GM19239 (cell line): ENCODE data around the gene TNIK.

Experiments used
- DNase-seq: peaks from one replicate; pipeline ENCODE4 v3.0.0; 2011; ENCODE audit warnings: low spot score; ENCODE audit not compliant: insufficient read length
- FAIRE-seq: peaks from 2 replicates; lab custom pipeline; 2011; peaks lifted over from hg19 to GRCh38; lab: Jason Lieb, UNC

Gene TNIK

DNA sequence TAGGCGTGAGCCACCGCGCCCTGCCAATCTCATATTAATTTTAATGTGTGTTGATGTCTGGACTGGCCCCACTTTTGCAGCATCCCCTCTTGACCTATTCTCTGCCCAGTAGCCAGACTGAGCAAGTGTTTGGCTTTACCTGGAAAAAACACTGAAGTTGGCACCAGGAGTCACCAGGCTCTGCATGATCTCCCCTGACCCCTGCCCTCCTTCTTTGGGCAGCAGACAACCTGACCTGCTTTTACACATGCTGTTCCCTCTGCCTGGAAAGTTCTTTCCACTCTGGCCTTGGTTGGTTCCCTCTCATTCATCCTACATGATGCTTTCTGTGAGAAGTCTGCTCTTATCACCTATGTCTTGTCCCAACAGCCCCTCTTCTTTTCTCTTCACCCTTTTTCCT is 365.8 kb downstream of the TNIK start:
- FAIRE-seq, result no peak

GRCh38 chr3:171093462-171093861 is 366.7 kb downstream of the TNIK start:
- no peak for FAIRE-seq
- DNase-seq, result no peak

More for the DNA sequence above, 365.8 kb downstream of the TNIK start:
- no peak for DNase-seq

- no peak for FAIRE-seq
- no peak for DNase-seq
Observed at GRCh38 chr3:171092467-171092911, 367.7 kb downstream of the TNIK start.

GRCh38 chr3:171090321-171090720 is 369.9 kb downstream of the TNIK start:
- FAIRE-seq, result no peak
- DNase-seq, result no peak

DNA sequence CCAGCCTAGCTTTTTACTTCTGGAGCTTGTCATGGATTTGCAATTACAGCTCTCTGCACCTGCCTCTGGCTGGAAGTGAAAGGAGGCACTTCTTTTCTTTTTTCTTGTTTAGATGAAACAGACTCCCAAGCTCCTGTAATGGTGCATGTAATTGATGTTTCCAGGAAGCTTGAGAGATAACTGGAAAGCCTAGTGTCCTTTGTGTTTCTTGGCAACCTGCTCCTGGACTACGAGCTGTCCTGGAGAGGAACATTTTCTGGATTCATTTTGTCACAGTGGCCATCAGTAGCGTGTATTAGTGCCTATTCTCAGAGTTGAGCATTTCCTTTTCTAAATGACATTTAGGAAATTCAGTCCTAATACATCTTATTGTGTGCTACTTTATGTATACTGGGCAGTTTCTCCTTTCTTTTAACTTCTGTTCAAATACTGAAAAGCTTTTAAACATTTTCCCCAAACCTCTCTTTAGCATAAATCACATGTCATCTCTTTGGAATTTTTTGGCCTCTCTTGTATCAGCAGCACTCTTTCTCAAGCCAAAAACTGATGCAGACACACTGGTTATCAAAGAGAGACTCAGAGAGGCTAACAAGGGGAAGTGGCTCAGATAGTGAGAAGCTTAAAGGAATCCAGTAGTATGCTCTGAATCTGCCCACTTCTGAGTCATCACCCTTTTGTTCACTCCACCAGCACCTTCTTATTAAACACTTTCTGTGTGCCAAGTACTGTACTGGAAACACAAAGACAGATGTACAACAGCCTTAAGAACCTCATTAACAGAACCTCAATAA is 371.0 kb downstream of the TNIK start:
- DNase-seq, result no peak
- FAIRE-seq, result no peak

GRCh38 chr3:171088496-171088895 is 371.7 kb downstream of the TNIK start:
- no peak for FAIRE-seq

GRCh38 chr3:171086914-171087313 is 373.3 kb downstream of the TNIK start:
- DNase-seq (no peak), FAIRE-seq (no peak)

More at GRCh38 chr3:171088496-171088895, 371.7 kb downstream of the TNIK start:
- DNase-seq, result no peak

- FAIRE-seq, result no peak
Observed at GRCh38 chr3:171077261-171077660, 382.9 kb downstream of the TNIK start.

DNA sequence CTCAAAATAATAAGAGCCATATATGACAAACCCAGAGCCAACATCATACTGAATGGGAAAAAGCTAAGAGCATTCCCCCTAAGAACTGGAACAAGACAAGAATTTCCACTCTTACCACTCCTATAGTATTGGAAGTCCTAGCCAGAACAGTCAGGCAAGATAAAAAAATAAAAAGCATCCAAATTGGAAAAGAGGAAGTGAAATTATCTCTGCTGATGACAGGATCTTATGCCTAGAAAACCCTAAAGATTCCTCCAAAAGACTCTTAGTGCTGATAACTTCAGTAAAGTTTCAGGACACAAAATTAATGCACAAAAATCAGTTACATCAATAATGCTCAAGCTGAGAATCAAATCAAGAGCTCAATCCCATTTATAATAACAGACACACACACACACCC is 387.8 kb downstream of the TNIK start:
- DNase-seq, result no peak
- FAIRE-seq, result no peak

More at GRCh38 chr3:171077261-171077660, 382.9 kb downstream of the TNIK start:
- DNase-seq, result no peak

GRCh38 chr3:171068658-171069057 is 391.5 kb downstream of the TNIK start:
- no peak for FAIRE-seq
- no peak for DNase-seq

DNA sequence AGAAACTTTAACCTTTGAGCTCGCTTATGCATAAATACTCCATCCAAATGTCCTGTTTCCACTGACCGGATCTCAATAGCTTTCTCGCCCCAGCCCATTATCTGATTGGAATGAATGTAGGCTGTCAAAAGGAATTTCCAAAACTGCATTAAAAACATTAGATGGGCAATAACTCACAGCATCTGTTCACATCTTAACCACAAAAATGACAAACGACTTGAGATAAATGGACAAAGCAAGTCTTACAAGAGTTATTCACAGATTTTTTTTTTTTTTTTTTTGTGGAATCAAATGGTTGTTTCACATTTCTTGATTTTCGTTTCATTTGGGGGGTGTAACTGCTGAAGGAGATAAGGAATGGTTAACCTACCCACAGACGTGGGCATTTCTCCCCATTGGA is 394.0 kb downstream of the TNIK start:
- FAIRE-seq (no peak), DNase-seq (no peak)

- no peak for FAIRE-seq
- DNase-seq, result no peak
Observed at GRCh38 chr3:171065732-171066131, 394.5 kb downstream of the TNIK start.

DNA sequence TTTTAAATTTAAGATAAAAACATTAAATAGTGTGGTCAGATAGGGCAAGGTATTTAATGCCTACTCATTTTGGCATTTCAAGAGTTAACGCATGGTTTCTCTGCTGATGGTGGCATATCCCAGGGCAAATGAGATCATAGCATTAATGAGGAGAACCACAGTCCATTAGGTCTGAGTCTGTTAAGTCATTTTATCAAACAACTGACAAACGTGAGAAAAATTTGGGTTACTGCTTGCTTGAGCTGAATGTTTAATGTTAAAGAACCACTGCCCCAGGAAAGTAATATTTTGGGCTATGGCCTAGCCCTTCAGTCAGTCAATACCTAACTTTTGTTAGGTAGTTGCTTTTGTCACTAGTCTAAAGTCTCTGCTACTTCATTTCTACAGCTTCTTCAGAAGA is 395.7 kb downstream of the TNIK start:
- DNase-seq, result no peak
- no peak for FAIRE-seq

DNA sequence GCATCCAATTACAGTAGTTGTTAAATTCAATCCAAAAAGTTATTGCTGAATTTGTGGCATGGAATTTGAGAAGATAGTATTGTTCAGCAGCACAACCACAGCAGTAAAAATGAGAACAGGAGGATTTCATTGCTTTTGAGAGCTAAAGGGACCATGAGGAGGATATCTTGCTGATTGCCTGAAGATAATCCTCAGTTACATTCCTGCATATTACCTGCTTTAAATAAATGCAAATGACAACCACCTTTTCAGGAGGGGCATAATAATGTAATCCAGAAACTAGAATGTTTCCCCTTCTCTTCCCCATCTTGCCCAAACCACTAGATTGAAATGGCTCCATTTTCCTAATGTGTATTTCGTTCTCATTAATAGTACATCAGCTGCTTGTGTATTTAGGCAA is 398.5 kb downstream of the TNIK start:
- FAIRE-seq, result peak; percentile 4

DNA sequence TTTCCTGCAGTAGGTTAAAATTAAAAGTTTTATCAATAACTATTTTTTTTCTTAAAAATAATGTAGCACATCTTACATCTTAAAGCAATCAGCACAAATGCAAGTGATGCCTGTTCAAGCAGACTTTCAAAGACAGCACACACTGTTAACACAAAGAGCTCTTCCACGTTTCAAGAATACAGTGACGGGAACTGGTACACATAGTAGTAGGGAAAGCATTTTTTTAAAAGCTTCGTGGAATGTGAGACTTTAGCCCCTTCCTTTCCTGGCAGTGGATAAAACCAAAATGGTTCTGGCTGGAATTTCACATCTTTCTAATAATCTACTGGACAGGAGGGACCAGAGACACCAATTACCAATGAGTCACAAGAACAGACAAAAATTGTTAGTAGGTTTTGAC is 400.2 kb downstream of the TNIK start:
- DNase-seq (no peak), FAIRE-seq (no peak)

More for the DNA sequence above, 398.5 kb downstream of the TNIK start:
- DNase-seq, result no peak

DNA sequence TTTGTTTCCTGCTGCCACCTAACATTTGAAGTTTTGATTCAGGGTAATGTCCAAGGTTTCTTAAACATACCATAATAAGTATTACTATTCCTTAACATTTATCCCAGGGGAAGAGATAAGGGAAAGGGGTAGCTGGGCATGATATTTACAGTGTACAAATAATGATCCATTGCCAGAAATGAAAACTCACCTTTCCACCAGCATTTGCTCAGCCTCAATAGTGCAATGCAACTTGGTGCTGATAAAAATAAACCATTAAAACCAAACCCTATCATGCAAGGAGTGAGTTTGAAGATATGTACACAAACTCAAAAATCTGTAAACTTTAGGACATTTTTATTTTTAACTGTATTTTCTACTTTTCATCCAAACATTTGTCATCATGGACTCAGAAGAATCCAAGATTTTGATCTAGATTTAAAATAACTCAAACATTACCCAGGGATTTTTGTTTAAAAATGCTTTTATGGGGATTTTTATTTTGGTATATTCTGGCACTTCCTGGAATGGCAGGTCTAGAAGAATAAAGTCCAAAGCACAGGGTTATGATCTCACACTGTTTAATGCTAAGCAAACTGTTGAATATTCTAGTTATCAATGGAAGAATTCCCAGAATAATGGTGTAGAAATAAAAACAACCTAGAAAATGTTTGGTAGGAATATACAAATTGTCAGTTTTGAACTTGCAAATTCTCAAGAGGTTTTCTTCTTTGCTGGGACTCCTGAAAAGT is 401.2 kb downstream of the TNIK start:
- FAIRE-seq (no peak), DNase-seq (no peak)

- DNase-seq, result no peak
- FAIRE-seq, result no peak
Observed at GRCh38 chr3:171058058-171058457, 402.1 kb downstream of the TNIK start.

DNA sequence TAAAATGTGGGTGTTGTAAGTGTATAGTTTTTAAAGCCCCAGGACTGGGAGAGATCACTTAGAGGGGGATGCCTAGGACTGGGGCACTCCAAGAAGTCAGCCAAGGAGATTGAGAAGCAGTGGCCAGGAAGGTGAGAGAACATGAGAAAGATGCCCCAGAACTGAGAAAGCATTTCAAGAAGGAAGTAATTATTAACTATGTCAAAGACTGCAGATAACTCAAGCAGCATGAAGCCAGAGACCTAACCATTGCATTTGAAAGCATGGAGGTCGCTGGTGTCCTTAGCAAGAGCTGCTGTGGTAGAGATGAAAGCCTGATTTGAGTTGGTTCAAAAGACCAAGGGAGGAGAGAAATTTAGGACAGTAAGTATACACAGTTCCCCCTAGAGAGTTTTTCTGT is 403.1 kb downstream of the TNIK start:
- DNase-seq (no peak), FAIRE-seq (no peak)

DNA sequence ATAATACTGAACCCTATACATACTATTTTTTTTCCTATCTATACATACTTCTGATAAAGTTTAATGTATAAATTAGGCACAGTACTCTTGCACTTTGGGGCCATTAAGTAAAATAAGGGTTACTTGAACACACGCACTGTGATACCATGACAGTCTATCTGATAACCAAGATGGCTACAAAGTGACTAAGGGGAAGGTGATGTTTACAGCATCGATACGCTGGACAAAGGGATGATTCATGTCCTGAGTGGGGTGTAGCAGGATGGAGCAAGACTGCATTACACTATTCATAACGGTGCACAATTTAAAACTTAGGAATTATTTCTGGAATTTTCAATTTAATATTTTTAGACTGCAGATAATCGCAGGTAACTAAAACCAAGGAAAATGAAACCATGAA is 403.7 kb downstream of the TNIK start:
- DNase-seq, result no peak
- FAIRE-seq, result no peak

DNA sequence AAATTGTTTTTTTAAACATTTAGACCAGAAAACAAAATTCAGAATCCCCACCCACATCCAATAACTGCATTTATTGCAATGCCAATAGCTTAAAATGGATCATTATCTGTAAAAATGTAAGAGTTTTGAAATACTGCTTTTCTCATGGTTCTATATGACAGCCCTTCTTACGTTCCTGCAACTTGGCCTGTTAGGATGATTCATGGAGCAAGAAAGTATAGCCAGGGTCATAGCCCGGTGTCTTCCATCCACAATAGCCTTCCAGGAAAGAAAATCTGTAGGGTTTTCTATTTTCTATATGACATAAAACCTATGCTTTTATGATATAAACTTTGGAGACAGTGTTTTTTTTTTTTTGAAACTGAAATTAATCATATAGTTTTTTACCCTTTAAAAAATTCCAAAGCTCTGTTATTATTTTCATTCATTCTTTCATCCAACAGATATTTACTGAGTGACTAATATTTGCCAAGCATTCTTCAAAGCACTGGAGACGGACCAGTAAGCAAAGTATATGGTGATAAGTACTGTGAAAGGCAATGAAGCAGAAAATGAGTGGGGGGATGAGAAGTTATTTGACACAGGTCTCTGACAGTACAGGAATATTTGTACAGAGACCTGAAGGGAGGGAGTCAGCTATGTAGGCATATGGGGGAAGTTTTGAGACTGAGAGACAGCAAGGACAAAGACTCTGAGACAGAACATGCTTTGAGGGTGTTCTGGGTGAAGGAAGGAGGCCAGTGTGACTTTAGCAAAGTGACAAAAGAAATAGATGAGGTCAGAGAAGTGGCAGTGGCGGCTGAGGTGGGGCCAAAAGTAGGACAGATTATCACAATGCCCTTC is 404.6 kb downstream of the TNIK start:
- FAIRE-seq (no peak), DNase-seq (no peak)

- no peak for DNase-seq
- no peak for FAIRE-seq
Observed at GRCh38 chr3:171054921-171055320, 405.3 kb downstream of the TNIK start.
